ENCODE results near the gene CACNG5. TPM values are rescaled to one million over a fixed set of nuclear protein-coding genes. Genes with fewer than 3 reads are reported as not detected.

CACNG5 gene
- total RNA-seq, 1 donor from 2014 or later, result not detected

Other genes with a start within 250 kb of the CACNG5 start
- not detected in 2 replicates for gene CACNG4, start 129.6 kb downstream of the CACNG5 start, total RNA-seq
- not detected in 2 replicates for gene CACNG1, start 209.4 kb downstream of the CACNG5 start, total RNA-seq

Data from lung microvascular endothelial cell (primary cell).